H1 (cell line): ENCODE measurements around the gene MTERF1.

Experiments used
- BCL11A ChIP-seq, 2 experiments: IDR thresholded peaks; one replicate each; pipeline ENCODE4 v1.6.1; 2011; ENCODE audit warnings: low read depth in 2 of 2, low read length in 2 of 2, mild to moderate bottlenecking in 2 of 2
- CREB1 ChIP-seq: IDR thresholded peaks from 2 replicates; pipeline ENCODE4 v1.6.1; 2012; ENCODE audit warnings: inconsistent platforms
- CTCF ChIP-seq, 3 experiments: IDR thresholded peaks; 1 replicate in 2 of 3; 2 replicates in 1 of 3; pipeline versions ENCODE4 v1.5.1 to v1.6.1; 2011; ENCODE audit warnings: low read length in 3 of 3, mild to moderate bottlenecking in 3 of 3, inconsistent platforms in 2 of 3, low read depth in 1 of 3, moderate library complexity in 1 of 3; ENCODE audit not compliant: insufficient read depth in 1 of 3; ENCODE audit errors: control extremely low read depth in 1 of 3
- EP300 ChIP-seq, 2 experiments: IDR thresholded peaks; 1 replicate in 1 of 2; 2 replicates in 1 of 2; pipeline ENCODE4 v1.6.1; 2011 to 2012; ENCODE audit warnings: low read depth in 2 of 2, low read length in 2 of 2, mild to moderate bottlenecking in 2 of 2, borderline replicate concordance in 1 of 2, inconsistent platforms in 1 of 2, moderate library complexity in 1 of 2
- EZH2 ChIP-seq: fragments of 200-600 bp; sonication (generic); IDR thresholded peaks from 2 replicates; pipeline ENCODE4 v1.7.1; 2012; ENCODE audit warnings: low read depth, mild to moderate bottlenecking, moderate library complexity, low read length, inconsistent platforms; ENCODE audit not compliant: severe bottlenecking
- GABPA ChIP-seq: IDR thresholded peaks from 2 replicates; pipeline ENCODE4 v1.6.1; 2011; ENCODE audit warnings: mild to moderate bottlenecking, low read length, moderate library complexity, borderline replicate concordance; ENCODE audit not compliant: insufficient read depth
- KDM1A ChIP-seq: fragments of 200-600, 300-600 bp; sonication (generic); IDR thresholded peaks from 2 replicates; pipeline ENCODE4 v1.7.1; 2016; ENCODE audit warnings: mild to moderate bottlenecking, low read length, borderline replicate concordance
- POLR2A ChIP-seq, 2 experiments: IDR thresholded peaks; 1 replicate in 1 of 2; 2 replicates in 1 of 2; pipeline ENCODE4 v1.6.1; 2011; ENCODE audit warnings: low read depth in 2 of 2, low read length in 2 of 2, mild to moderate bottlenecking in 2 of 2; ENCODE audit errors: control extremely low read depth in 1 of 2
- POLR2AphosphoS5 ChIP-seq: IDR thresholded peaks from 2 replicates; pipeline ENCODE4 v1.6.1; 2011; ENCODE audit warnings: low read depth, low read length
- RAD21 ChIP-seq, 2 experiments: IDR thresholded peaks in 1 of 2; conservative IDR thresholded peaks in 1 of 2; 2 replicates each; pipeline ENCODE4 v1.6.1; 2011; ENCODE audit warnings: low read depth in 2 of 2, low read length in 2 of 2, improper control_type of control experiment in 1 of 2, inconsistent platforms in 1 of 2, mild to moderate bottlenecking in 1 of 2, moderate library complexity in 1 of 2
- SIN3A ChIP-seq, 2 experiments: IDR thresholded peaks in 1 of 2; conservative IDR thresholded peaks in 1 of 2; 2 replicates each; pipeline ENCODE4 v1.6.1; 2011 to 2012; ENCODE audit warnings: low read length in 2 of 2, improper control_type of control experiment in 1 of 2, low read depth in 1 of 2, mild to moderate bottlenecking in 1 of 2
- SUZ12 ChIP-seq: fragments of 200-600 bp; sonication (generic); IDR thresholded peaks from 2 replicates; pipeline ENCODE4 v1.6.1; 2012; ENCODE audit warnings: mild to moderate bottlenecking, inconsistent platforms, low read length, moderate library complexity, mixed read lengths
- TF ChIP-seq, protein P1 (sequence below): IDR thresholded peaks from 2 replicates; pipeline ENCODE4 v1.6.1; 2011; ENCODE audit warnings: low read depth, mild to moderate bottlenecking, low read length; ENCODE audit not compliant: insufficient read depth
- TF ChIP-seq, protein P2 (sequence below): IDR thresholded peaks from 2 replicates; pipeline ENCODE4 v1.6.1; 2011; ENCODE audit warnings: low read length, improper control_type of control experiment

- TF ChIP-seq KDM1A (no peak), EZH2 (no peak), POLR2AphosphoS5 (no peak), CTCF (IDR thresholded peaks at IDR 0.05; ENCODE audit: control extremely low read depth in 1 of 3, insufficient read depth in 1 of 3, low read depth in 1 of 3, low read length in 3 of 3) (no peak), SUZ12 (no peak), GABPA (no peak), SIN3A (conservative IDR thresholded peaks at IDR 0.05 in 1 of 2, IDR thresholded peaks at IDR 0.05 in 1 of 2; ENCODE audit: low read depth in 1 of 2, low read length in 2 of 2) (no peak), BCL11A (IDR thresholded peaks at IDR 0.05; ENCODE audit: low read depth in 2 of 2, low read length in 2 of 2) (no peak), EP300 (IDR thresholded peaks at IDR 0.05; ENCODE audit: borderline replicate concordance in 1 of 2, low read depth in 2 of 2, low read length in 2 of 2) (no peak), POLR2A (IDR thresholded peaks at IDR 0.05; ENCODE audit: control extremely low read depth in 1 of 2, low read depth in 2 of 2, low read length in 2 of 2) (no peak), RAD21 (IDR thresholded peaks at IDR 0.05 in 1 of 2, conservative IDR thresholded peaks at IDR 0.05 in 1 of 2; ENCODE audit: low read depth in 2 of 2, low read length in 2 of 2) (no peak), CREB1 (no peak)
- TF ChIP-seq, protein P1, sequence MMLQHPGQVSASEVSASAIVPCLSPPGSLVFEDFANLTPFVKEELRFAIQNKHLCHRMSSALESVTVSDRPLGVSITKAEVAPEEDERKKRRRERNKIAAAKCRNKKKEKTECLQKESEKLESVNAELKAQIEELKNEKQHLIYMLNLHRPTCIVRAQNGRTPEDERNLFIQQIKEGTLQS, result no peak
- TF ChIP-seq, protein P2, sequence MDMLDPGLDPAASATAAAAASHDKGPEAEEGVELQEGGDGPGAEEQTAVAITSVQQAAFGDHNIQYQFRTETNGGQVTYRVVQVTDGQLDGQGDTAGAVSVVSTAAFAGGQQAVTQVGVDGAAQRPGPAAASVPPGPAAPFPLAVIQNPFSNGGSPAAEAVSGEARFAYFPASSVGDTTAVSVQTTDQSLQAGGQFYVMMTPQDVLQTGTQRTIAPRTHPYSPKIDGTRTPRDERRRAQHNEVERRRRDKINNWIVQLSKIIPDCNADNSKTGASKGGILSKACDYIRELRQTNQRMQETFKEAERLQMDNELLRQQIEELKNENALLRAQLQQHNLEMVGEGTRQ, result no peak
These were observed 54.1 kb downstream of the MTERF1 start for GRCh38 chr7:91826377-91826776.
